Raji (cell line): ENCODE measurements around the gene GPR179.
A peak's percentile ranks its signal among the peaks of the same experiment; 100 is the strongest.

ENCODE experiments used
- POLR2A ChIP-seq: IDR thresholded peaks from 2 replicates; pipeline ENCODE4 v1.6.1; 2011; ENCODE audit warnings: low read depth, low read length, control low read depth; ENCODE audit not compliant: insufficient read depth

Gene GPR179

DNA sequence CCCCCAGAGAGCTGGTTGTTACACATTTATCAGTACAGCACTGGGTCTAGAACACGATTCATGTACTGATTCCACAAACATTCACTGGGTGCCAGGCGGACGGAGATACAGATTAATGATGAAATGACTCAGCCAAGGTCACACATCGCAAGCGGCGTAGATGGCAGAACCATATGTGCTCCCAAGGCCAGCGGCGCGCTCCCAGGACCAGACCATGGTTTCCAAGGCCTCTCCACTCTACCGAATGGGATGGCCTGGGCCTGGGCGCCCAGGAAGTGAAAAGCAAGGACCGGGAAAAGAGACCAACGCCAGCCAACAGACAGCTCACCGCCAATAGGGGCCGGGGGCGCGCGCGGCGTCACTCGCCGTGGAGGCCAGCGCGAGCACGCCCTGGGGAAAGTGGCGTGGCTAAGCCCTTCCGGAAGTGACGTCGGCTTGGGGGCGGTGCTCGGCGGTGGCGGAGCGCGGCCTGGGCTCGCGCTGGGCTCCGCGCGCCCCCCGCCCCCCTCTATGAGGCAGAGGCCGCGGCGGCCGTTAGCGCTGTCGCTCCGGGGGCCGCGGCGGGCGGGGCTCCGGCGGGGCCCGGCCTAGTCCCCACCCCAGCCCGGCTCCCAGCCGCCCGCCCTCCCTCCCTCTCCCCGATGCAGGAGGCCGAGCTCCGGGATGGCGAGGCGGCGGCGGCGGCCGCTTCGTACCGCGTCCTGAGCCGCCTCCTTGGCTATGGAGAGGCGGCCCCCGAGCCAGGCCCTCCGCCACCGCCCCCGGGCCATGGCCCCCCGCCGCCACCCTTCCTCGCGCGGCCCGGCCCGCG is 7.9 kb upstream of the GPR179 start, which contains the start of gene SOCS7:
SOCS7 (plus strand) TSS at position 433 of the 811 bp plus-strand sequence; CDS start at position 642, 209 bp downstream.
- TF ChIP-seq POLR2A, result peak; percentile 95

DNA sequence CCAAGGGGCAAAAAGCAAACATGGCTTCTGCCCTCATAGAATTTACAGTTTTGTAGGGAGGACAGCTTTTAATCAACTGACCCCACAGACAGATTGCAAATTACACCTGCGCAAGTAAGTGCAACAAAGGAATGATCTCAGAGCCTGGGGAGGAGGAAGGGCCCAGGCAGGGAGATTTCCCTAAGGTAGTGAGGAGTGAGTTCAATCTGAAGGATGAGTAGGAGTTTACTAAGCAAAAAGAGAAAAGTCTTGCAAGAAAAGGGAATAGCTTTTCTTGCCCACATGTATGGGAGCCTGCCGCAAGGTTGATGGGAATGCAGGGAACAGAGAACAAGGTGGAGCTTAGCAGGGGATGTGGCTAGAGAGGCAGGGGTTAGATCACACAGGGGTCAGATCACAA is 6.3 kb upstream of the GPR179 start:
- TF ChIP-seq POLR2A, result no peak

- TF ChIP-seq POLR2A, result 0 out of 2 replicates have a peak, but pooled peaks have one; percentile 23
Measured at GRCh38 chr17:38349097-38349730, 5.5 kb upstream of the GPR179 start.

GRCh38 chr17:38345743-38346142 is 2.0 kb upstream of the GPR179 start:
- no peak for TF ChIP-seq POLR2A

DNA sequence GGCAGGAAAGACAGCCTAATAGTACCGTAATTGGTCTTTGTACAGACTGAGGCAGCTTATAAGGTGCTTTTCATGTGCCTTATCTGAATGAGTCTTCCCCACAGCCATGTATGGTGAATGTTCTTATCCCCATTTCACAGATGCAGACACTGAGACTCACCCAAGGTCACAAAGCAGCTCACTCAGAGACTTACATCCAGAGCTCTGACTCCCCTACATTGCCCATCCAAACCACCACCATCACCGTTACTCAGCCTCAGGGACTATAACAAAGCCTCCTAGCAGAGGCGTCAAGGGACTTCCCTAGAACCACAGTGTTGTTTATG is 627 bp upstream of the GPR179 start:
- no peak for TF ChIP-seq POLR2A

- no peak for TF ChIP-seq POLR2A
Measured at GRCh38 chr17:38342886-38343607, 709 bp downstream of the GPR179 start.

GRCh38 chr17:38341035-38341721 is 2.6 kb downstream of the GPR179 start:
- TF ChIP-seq POLR2A, result no peak

DNA sequence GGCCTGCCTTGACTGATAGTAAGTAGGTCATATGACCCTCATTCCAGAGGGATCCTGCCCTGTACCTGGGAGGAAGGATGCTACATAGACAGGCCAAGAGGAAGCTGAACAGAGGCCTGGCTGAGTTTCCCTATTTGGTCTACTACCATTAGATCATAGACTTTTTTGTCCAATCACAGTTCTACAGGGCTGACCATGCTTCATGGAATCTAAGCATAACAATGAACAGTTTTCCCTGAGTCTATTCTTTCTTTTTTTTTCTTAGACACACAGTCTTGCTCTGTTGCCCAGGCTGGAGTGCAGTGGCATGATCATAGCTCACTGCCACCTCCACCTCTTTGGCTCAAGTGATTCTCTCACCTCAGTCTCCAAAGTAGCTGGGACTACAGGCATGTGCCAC is 3.9 kb downstream of the GPR179 start:
- no peak for TF ChIP-seq POLR2A

DNA sequence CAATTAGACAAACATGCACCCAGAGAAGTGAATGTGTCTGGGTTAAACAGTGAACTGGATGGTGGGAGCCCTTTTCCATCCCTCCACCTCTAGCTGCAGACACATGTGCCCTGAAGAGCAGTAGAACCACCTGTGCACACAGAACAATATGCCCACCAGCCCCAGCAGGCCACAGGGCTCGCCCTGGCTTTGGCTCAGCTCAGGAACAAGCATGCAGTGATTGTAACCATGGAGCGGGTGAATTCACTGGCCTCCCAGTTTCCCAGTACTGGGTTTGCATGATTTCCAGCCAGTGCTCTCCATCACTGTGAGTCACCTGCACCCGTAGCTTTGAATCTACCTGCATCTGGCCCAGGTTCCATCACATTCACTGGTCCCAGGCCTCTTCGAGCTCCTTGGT is 5.2 kb downstream of the GPR179 start:
- TF ChIP-seq POLR2A, result no peak

DNA sequence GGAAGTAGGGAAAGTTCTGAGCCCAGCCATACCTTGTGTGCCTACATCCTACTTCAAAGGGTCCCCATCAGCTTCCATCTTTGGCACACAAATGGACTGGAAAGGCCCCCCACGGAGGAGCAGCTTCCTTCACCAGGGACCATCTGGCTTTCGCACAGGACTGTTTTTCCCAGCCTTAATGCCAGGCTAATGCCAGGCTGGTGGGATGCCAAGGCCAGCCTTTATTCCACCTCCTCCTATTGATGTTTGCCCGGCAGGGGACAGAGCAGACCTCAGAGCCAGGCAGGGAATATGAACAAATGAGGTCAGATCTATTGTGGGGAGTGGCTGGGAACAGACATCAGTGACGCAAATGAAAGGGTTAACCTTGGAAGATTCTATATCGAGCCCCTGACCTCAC is 5.7 kb downstream of the GPR179 start:
- TF ChIP-seq POLR2A, result no peak

GRCh38 chr17:38336838-38337237 is 6.9 kb downstream of the GPR179 start:
- TF ChIP-seq POLR2A, result no peak

- TF ChIP-seq POLR2A, result no peak
Measured at GRCh38 chr17:38334480-38335364, 9.0 kb downstream of the GPR179 start.

DNA sequence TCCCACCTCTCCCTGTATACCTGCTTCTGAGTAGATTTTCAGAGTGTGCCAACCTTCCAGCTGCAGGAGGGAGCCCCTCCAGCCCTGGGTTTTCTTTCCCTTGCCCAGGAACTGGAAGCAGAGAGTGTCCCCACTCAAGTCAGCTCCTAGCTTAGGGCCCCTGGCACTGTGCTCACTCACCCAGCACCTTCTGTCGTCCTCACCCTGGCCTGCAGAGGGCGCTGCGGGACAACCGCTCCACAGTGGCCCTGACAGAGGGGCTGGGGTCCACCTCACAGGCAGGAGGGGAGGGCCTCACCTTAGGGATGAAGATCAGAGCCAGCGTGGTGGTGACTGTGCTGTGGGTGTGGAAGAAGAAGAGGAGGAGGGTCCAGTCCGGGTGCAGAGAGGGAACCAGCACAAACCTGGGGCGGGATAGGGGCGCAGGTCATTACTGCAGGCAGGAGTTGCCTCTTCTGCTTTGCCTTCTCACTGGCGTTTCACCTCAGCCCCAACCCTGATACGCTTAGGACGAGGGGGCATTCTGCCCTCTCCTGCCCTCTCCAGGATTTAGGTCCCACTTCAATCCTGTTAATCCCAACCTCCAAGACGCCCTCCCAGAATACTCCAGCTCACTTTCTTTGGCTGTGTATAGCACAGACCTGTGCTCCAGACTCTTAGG is 10.0 kb downstream of the GPR179 start:
- TF ChIP-seq POLR2A, result no peak

DNA sequence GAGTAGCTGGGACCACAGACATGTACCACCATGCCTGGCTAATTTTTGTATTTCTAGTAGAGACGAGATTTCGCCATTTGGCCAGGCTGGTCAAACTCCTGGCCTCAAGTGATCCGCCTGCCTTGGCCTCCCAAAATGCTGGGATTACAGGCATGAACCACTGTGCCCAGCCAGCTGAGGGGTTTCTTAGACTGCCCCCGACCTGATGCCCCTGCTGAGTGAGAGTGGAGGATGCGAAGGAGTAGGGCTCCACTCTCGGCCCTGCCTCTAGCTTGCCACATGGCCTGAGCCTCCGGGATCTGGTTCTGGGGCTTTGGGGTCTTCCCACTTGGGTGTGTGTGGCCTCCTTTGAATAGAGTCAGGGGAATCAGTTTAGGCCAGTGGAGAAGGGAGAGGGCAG is 11.0 kb downstream of the GPR179 start:
- no peak for TF ChIP-seq POLR2A
